Stimulated activated effector memory CD8-positive, alpha-beta T cell treated with anti-CD3 and anti-CD28 coated beads, Interleukin-12 subunit alpha, Interleukin-12 subunit beta, amount 100 ng/mL, for 72 hours (primary cell): ENCODE data around the gene CDCA3.
"Not testable (repeated sequence)": the region's sequence is repeated elsewhere in the genome, so short reads cannot be mapped to it uniquely, and the experiment has no call there.

Experiments
- ATAC-seq: fragments of 150-1000 bp; cut with Tn5 transposase; 2 replicates; pipeline ENCODE4 v1.10.0; 2021
- DNase-seq, 2 donors: peaks; one replicate each; pipeline ENCODE4 v3.0.0; 2021 to 2022; ENCODE audit warnings: low spot score in 2 of 2
- H3K27ac Mint-ChIP-seq: one replicate; pipeline ENCODE4 v1.8.0; 2022; ENCODE audit warnings: mild to moderate bottlenecking, mixed read lengths
- H3K36me3 Mint-ChIP-seq: one replicate; pipeline ENCODE4 v1.8.0; 2022; ENCODE audit warnings: mild to moderate bottlenecking, mixed read lengths
- H3K4me1 Mint-ChIP-seq: one replicate; pipeline ENCODE4 v1.8.0; 2022; ENCODE audit warnings: mixed read lengths
- H3K4me3 Mint-ChIP-seq: one replicate; pipeline ENCODE4 v1.8.0; 2022; ENCODE audit warnings: mild to moderate bottlenecking, mixed read lengths
- H3K9me3 Mint-ChIP-seq: one replicate; pipeline ENCODE4 v1.8.0; 2022; ENCODE audit warnings: mixed read lengths

Gene CDCA3

GRCh38 chr12:6883683-6884082 lies 32.6 kb upstream of the CDCA3 start:
- Mint-ChIP-seq H3K27ac (no peak overlapping the region), H3K9me3 (no peaks in the 10 kb centered on the region), H3K36me3 (peaks cover 46% of the 10 kb centered on the region), H3K4me3 (no peak overlapping the region), H3K4me1 (no peaks in the 10 kb centered on the region)
- DNase-seq (no peak), ATAC-seq (peak; percentile 5)

GRCh38 chr12:6883252-6883651 lies 32.2 kb upstream of the CDCA3 start:
- Mint-ChIP-seq H3K4me1 (no peaks in the 10 kb centered on the region), H3K4me3 (no peak overlapping the region), H3K36me3 (peaks cover 51% of the 10 kb centered on the region), H3K27ac (no peak overlapping the region), H3K9me3 (no peaks in the 10 kb centered on the region)
- ATAC-seq (no peak), DNase-seq (no peak)

GRCh38 chr12:6879824-6880223 lies 28.7 kb upstream of the CDCA3 start:
- peaks cover 77% of the 10 kb centered on the region for H3K36me3 Mint-ChIP-seq
- ATAC-seq, H3K4me3 Mint-ChIP-seq, H3K27ac Mint-ChIP-seq, H3K9me3 Mint-ChIP-seq, DNase-seq, H3K4me1 Mint-ChIP-seq: not testable (repeated sequence)

- Mint-ChIP-seq H3K4me3 (peak overlapping the region; percentile 91), H3K27ac (peak overlapping the region; percentile 98), H3K4me1 (peaks cover 47% of the 10 kb centered on the region), H3K36me3 (peaks cover 100% of the 10 kb centered on the region)
- H3K9me3 Mint-ChIP-seq, DNase-seq, ATAC-seq: not testable (repeated sequence)
Measured at GRCh38 chr12:6874015-6874368, 22.9 kb upstream of the CDCA3 start.

GRCh38 chr12:6873094-6874014 lies 22.3 kb upstream of the CDCA3 start, which contains the start of gene SPSB2:
SPSB2 (minus strand) TSS chr12:6873303; CDS start chr12:6872901, 402 bp downstream.
- peaks cover 53% of the 10 kb centered on the region for H3K4me1 Mint-ChIP-seq
- ATAC-seq (peak; percentile 82), DNase-seq (peak; percentile 99 to 100)
- peak within 1 kb of the TSS; percentile 91 for H3K4me3 Mint-ChIP-seq
- H3K36me3 Mint-ChIP-seq = peaks cover 100% of the 10 kb centered on the region
- H3K27ac Mint-ChIP-seq = peak within 1 kb of the TSS; percentile 98
- H3K9me3 Mint-ChIP-seq = no peaks in the 10 kb centered on the region

GRCh38 chr12:6872073-6873048 lies 21.3 kb upstream of the CDCA3 start:
- Mint-ChIP-seq H3K4me3 (peak overlapping the region; percentile 91), H3K9me3 (no peaks in the 10 kb centered on the region), H3K36me3 (peaks cover 100% of the 10 kb centered on the region), H3K4me1 (peaks cover 58% of the 10 kb centered on the region), H3K27ac (peak overlapping the region; percentile 98)
- peak; percentile 95 to 96 for DNase-seq
- peak; percentile 47 for ATAC-seq

GRCh38 chr12:6871052-6871957 lies 20.2 kb upstream of the CDCA3 start:
- H3K36me3 Mint-ChIP-seq = peaks cover 100% of the 10 kb centered on the region
- H3K4me1 Mint-ChIP-seq = peaks cover 61% of the 10 kb centered on the region
- DNase-seq = peak in 1 of 2 donors; percentile 67
- H3K9me3 Mint-ChIP-seq = no peaks in the 10 kb centered on the region
- H3K27ac Mint-ChIP-seq = peak overlapping the region; percentile 98
- H3K4me3 Mint-ChIP-seq = peak overlapping the region; percentile 91
- ATAC-seq = peak; percentile 17

GRCh38 chr12:6870304-6870703 lies 19.2 kb upstream of the CDCA3 start:
- Mint-ChIP-seq H3K4me3 (peak overlapping the region; percentile 91), H3K4me1 (peaks cover 61% of the 10 kb centered on the region), H3K27ac (peak overlapping the region; percentile 98), H3K36me3 (peaks cover 100% of the 10 kb centered on the region)
- DNase-seq, ATAC-seq, H3K9me3 Mint-ChIP-seq: not testable (repeated sequence)

- ATAC-seq (no peak), DNase-seq (peak; percentile 73 to 91)
- Mint-ChIP-seq H3K4me3 (peak overlapping the region; percentile 91), H3K4me1 (peaks cover 61% of the 10 kb centered on the region), H3K36me3 (peaks cover 100% of the 10 kb centered on the region), H3K27ac (peak overlapping the region; percentile 98), H3K9me3 (no peaks in the 10 kb centered on the region)
Measured at GRCh38 chr12:6869049-6870021, 18.2 kb upstream of the CDCA3 start.

GRCh38 chr12:6868211-6869048 lies 17.3 kb upstream of the CDCA3 start:
- DNase-seq (no peak), ATAC-seq (peak; percentile 0)
- H3K36me3 Mint-ChIP-seq = peaks cover 100% of the 10 kb centered on the region
- H3K9me3 Mint-ChIP-seq = no peaks in the 10 kb centered on the region
- H3K4me3 Mint-ChIP-seq = peak overlapping the region; percentile 91
- peak overlapping the region; percentile 98 for H3K27ac Mint-ChIP-seq
- H3K4me1 Mint-ChIP-seq = peaks cover 56% of the 10 kb centered on the region

GRCh38 chr12:6867413-6868210 lies 16.5 kb upstream of the CDCA3 start, which contains the start of gene TPI1:
TPI1 (plus strand) TSS chr12:6867531; CDS start chr12:6867567, 36 bp downstream.
- ATAC-seq (peak; percentile 75), DNase-seq (peak; percentile 80 to 89)
- H3K27ac Mint-ChIP-seq = peak within 1 kb of the TSS; percentile 98
- H3K36me3 Mint-ChIP-seq = peaks cover 100% of the 10 kb centered on the region
- peak within 1 kb of the TSS; percentile 91 for H3K4me3 Mint-ChIP-seq
- peaks cover 51% of the 10 kb centered on the region for H3K4me1 Mint-ChIP-seq
- H3K9me3 Mint-ChIP-seq = no peaks in the 10 kb centered on the region

- H3K9me3 Mint-ChIP-seq = no peaks in the 10 kb centered on the region
- peak overlapping the region; percentile 91 for H3K4me3 Mint-ChIP-seq
- peak overlapping the region; percentile 98 for H3K27ac Mint-ChIP-seq
- peaks cover 44% of the 10 kb centered on the region for H3K4me1 Mint-ChIP-seq
- DNase-seq (no peak), ATAC-seq (peak; percentile 1)
- peaks cover 100% of the 10 kb centered on the region for H3K36me3 Mint-ChIP-seq
Measured at GRCh38 chr12:6866920-6867412, 15.9 kb upstream of the CDCA3 start.
